OCI-LY1 (cell line): ENCODE measurements around the gene CHPF.

Experiments used
- H2AFZ ChIP-seq: fragments of 200-600 bp; sonication (generic), shearing (Covaris generic); 2 replicates; pipeline ENCODE4 v1.6.0; 2014; ENCODE audit warnings: antibody characterized with exemption, mild to moderate bottlenecking, low read length
- H3F3A ChIP-seq: fragments of 200-600 bp; sonication (generic), shearing (Covaris generic); 2 replicates; pipeline ENCODE4 v1.6.0; 2014; ENCODE audit warnings: mild to moderate bottlenecking, antibody characterized with exemption, low read length, moderate library complexity; ENCODE audit not compliant: insufficient read depth
- H3K27ac ChIP-seq: fragments of 200-600 bp; sonication (generic); 2 replicates; pipeline ENCODE4 v1.5.1; 2014; ENCODE audit warnings: low read length, mixed run types, mild to moderate bottlenecking, low read depth; ENCODE audit not compliant: poor library complexity, severe bottlenecking
- H3K27me3 ChIP-seq: fragments of 200-600 bp; sonication (generic); 2 replicates; pipeline ENCODE4 v1.6.0; 2014; ENCODE audit warnings: antibody characterized with exemption, mild to moderate bottlenecking, low read length, moderate library complexity; ENCODE audit not compliant: insufficient read depth
- H3K36me3 ChIP-seq: fragments of 200-600 bp; sonication (generic); 2 replicates; pipeline ENCODE4 v1.6.1; 2014; ENCODE audit warnings: mild to moderate bottlenecking, antibody characterized with exemption, low read length, moderate library complexity, mixed read lengths; ENCODE audit not compliant: insufficient read depth
- H3K4me1 ChIP-seq: fragments of 200-600 bp; sonication (generic); 2 replicates; pipeline ENCODE4 v1.5.1; 2014; ENCODE audit warnings: mild to moderate bottlenecking, low read length, moderate library complexity; ENCODE audit not compliant: insufficient read depth, severe bottlenecking
- H3K4me2 ChIP-seq: fragments of 200-600 bp; sonication (generic), shearing (Covaris generic); 2 replicates; pipeline ENCODE4 v1.6.1; 2014; ENCODE audit warnings: low read length
- H3K4me3 ChIP-seq: fragments of 200-600 bp; sonication (generic); 2 replicates; pipeline ENCODE4 v1.5.1; 2014; ENCODE audit warnings: low read length, low read depth, mild to moderate bottlenecking, mixed read lengths; ENCODE audit not compliant: poor library complexity, severe bottlenecking
- H3K79me2 ChIP-seq: fragments of 200-600 bp; shearing (Covaris generic); 2 replicates; pipeline ENCODE4 v1.6.1; 2016; ENCODE audit warnings: mixed run types, low read length, mixed read lengths; ENCODE audit not compliant: insufficient read depth
- H3K9ac ChIP-seq: fragments of 200-600 bp; sonication (generic), shearing (Covaris generic); 2 replicates; pipeline ENCODE4 v1.6.1; 2014; ENCODE audit warnings: mild to moderate bottlenecking, low read length, mixed read lengths
- H3K9me2 ChIP-seq: fragments of 200-600 bp; sonication (generic), shearing (Covaris generic); 2 replicates; pipeline ENCODE4 v1.6.1; 2014; ENCODE audit warnings: low read depth, mild to moderate bottlenecking, low read length, mixed read lengths
- H3K9me3 ChIP-seq: fragments of 200-600 bp; shearing (Covaris generic); 2 replicates; pipeline ENCODE4 v1.6.1; 2014; ENCODE audit warnings: low read length, mixed read lengths
- H4K20me1 ChIP-seq: fragments of 200-600 bp; sonication (generic), shearing (Covaris generic); 2 replicates; pipeline ENCODE4 v1.6.0; 2016; ENCODE audit warnings: mild to moderate bottlenecking, low read length; ENCODE audit not compliant: insufficient read depth
- EZH2 ChIP-seq: fragments of 200-600 bp; sonication (generic), shearing (Covaris generic); IDR thresholded peaks from 2 replicates; pipeline ENCODE4 v1.8.0; 2017; ENCODE audit warnings: borderline replicate concordance, mixed run types, mild to moderate bottlenecking, antibody characterized with exemption, low read length, moderate library complexity, mixed read lengths
- TF ChIP-seq, protein P1 (sequence below): fragments of 200-600 bp; sonication (generic), shearing (Covaris generic); IDR thresholded peaks from 2 replicates; pipeline ENCODE4 v1.5.1; 2017; ENCODE audit warnings: mild to moderate bottlenecking, antibody characterized with exemption, low read length, moderate library complexity, mixed read lengths

The CHPF gene

DNA sequence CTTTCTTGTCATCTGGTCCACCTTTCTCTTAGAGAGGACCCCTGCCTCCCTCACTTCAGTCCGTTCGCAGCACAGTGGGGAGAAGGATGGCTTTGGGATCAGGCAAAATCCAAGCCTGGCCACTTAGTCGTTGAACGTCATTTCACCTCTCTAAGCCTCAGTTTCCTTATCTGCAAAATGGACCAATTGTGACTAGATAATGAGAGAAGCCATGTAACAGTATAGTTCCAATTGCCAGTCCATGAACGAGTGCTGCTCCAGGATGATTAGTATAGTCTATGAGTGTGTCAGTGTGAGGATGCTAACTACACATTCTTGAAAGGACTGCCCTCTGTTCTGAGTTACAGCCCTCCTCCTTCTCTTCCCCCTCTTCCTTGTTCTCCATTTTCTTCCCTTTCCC, 29.6 kb upstream of the CHPF start:
- no peaks in the 10 kb centered on the region for H3K27me3 ChIP-seq
- H3K9me3 ChIP-seq: no peaks in the 10 kb centered on the region
- H3K4me1 ChIP-seq: no peaks in the 10 kb centered on the region
- H4K20me1 ChIP-seq: no peaks in the 10 kb centered on the region
- no peak overlapping the region for H3K4me2 ChIP-seq
- no peak overlapping the region for H2AFZ ChIP-seq
- no peaks in the 10 kb centered on the region for H3K36me3 ChIP-seq
- no peaks in the 10 kb centered on the region for H3K9me2 ChIP-seq
- no peak overlapping the region for H3K4me3 ChIP-seq
- no peak overlapping the region for H3K9ac ChIP-seq
- H3K27ac ChIP-seq: no peak overlapping the region
- H3K79me2 ChIP-seq: no peaks in the 10 kb centered on the region
- H3F3A ChIP-seq: no peaks in the 10 kb centered on the region
- no peak for TF ChIP-seq EZH2
- TF ChIP-seq, protein P1, sequence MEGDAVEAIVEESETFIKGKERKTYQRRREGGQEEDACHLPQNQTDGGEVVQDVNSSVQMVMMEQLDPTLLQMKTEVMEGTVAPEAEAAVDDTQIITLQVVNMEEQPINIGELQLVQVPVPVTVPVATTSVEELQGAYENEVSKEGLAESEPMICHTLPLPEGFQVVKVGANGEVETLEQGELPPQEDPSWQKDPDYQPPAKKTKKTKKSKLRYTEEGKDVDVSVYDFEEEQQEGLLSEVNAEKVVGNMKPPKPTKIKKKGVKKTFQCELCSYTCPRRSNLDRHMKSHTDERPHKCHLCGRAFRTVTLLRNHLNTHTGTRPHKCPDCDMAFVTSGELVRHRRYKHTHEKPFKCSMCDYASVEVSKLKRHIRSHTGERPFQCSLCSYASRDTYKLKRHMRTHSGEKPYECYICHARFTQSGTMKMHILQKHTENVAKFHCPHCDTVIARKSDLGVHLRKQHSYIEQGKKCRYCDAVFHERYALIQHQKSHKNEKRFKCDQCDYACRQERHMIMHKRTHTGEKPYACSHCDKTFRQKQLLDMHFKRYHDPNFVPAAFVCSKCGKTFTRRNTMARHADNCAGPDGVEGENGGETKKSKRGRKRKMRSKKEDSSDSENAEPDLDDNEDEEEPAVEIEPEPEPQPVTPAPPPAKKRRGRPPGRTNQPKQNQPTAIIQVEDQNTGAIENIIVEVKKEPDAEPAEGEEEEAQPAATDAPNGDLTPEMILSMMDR: no peak

DNA sequence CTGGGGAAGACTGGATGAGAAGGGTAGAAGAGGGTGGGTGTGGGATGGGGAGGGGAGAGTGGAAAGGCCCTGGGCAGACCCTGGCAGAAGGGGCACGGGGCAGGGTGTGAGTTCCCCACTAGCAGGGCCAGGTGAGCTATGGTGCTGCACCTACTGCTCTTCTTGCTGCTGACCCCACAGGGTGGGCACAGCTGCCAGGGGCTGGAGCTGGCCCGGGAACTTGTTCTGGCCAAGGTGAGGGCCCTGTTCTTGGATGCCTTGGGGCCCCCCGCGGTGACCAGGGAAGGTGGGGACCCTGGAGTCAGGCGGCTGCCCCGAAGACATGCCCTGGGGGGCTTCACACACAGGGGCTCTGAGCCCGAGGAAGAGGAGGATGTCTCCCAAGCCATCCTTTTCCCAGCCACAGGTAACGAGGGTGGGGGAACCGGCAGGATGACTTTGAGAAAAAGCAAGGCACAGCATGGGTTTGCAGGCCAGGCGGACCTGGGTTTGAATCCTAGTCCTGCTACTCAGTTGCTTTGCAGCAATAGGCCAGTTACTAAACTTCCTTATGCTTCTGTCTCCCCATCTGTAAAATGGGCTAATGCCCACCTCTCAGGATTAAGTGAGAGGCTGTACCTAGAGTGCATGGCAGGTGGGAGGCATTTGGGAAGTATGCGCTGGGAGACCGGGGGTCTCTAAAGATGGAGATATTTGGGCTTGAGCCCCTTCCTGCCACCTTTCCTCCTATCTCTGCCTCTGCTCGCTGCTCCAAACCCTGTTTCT, 28.8 kb upstream of the CHPF start, which contains the start of gene INHA:
Gene INHA, plus strand, starts transcription at position 74 of the 765 bp plus-strand sequence. Its CDS starts 65 bp downstream, at position 139.
- H3K79me2 ChIP-seq: no peaks in the 10 kb centered on the region
- no peaks in the 10 kb centered on the region for H4K20me1 ChIP-seq
- no peaks in the 10 kb centered on the region for H3K36me3 ChIP-seq
- no peak within 1 kb of the TSS for H3K4me2 ChIP-seq
- TF ChIP-seq, protein P1: no peak
- TF ChIP-seq EZH2: no peak
- H3K27me3 ChIP-seq: no peaks in the 10 kb centered on the region
- no peak within 1 kb of the TSS for H3K4me3 ChIP-seq
- H3K27ac ChIP-seq: no peak within 1 kb of the TSS
- H2AFZ ChIP-seq: no peak within 1 kb of the TSS
- no peaks in the 10 kb centered on the region for H3K9me2 ChIP-seq
- no peaks in the 10 kb centered on the region for H3K9me3 ChIP-seq
- no peak within 1 kb of the TSS for H3K9ac ChIP-seq
- no peaks in the 10 kb centered on the region for H3K4me1 ChIP-seq
- no peaks in the 10 kb centered on the region for H3F3A ChIP-seq

DNA sequence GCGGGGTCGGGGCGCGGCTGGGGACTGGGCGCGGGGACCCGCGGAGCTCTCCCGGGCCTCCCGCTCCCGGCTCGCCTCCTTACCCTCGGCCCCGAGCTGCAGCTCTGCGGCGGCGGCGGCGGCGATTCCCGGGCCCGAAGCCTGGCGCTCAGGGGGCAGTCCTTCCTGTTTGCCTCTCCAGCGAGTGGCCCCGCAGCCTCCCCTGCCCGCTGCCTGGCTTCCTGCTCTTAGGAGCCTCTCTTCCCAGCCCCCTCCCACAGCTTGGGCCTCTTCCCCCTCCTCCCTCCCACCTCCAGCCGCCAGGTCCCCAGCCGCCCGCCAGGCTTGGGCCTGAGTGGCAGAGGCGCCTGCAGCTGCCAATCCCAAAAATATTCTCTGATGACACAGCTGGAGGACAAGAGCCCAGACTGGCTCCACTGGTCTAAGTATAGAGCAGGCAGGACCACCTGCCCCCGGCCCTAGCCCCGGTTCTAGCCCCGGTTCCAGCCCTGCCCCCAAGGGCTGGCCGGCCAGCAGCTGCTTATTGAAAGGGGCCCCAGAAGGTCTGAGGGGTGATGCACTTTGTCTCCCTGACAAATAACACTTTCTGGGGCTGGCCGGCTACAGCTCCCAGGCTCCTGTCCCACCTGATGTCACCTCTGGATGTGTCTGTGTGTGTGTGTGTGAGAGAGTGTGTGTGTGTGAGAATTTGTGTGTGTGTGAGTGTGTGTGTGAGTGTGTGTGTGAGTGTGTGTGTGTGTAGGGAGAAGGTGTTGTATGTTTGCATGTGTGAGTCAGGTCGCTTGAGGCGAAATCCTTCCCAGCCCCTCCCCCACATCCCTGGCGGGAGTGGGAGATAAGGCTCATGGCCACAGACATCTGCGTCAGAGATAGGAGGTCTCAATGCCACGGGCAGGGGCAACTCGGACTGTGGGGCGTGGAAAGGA, 28.0 kb upstream of the CHPF start, which contains the start of gene OBSL1:
Gene OBSL1, minus strand, starts transcription at position 229 of the 926 bp plus-strand sequence. CDS start 307 bp downstream, outside the sequence.
- Histone ChIP-seq H4K20me1 (no peaks in the 10 kb centered on the region), H3K4me2 (no peak within 1 kb of the TSS), H3K36me3 (no peaks in the 10 kb centered on the region), H3K9me2 (no peaks in the 10 kb centered on the region), H3F3A (no peaks in the 10 kb centered on the region), H3K27me3 (no peaks in the 10 kb centered on the region), H3K9me3 (no peaks in the 10 kb centered on the region), H3K4me3 (no peak within 1 kb of the TSS), H2AFZ (no peak within 1 kb of the TSS), H3K4me1 (no peaks in the 10 kb centered on the region), H3K79me2 (no peaks in the 10 kb centered on the region), H3K27ac (no peak within 1 kb of the TSS), H3K9ac (no peak within 1 kb of the TSS)
- no peak for TF ChIP-seq EZH2
- TF ChIP-seq, protein P1: no peak
